Testis (tissue), 3 donors: Measurements from ENCODE around the gene CHML. TPM values are rescaled to one million over a fixed set of nuclear protein-coding genes. Genes with fewer than 3 reads are reported as not detected.

Experiments used
- DNase-seq: peaks from one replicate; pipeline ENCODE4 v3.0.0-alpha.2; 2019
- H3K27ac ChIP-seq, 2 donors: fragments of 200-600 bp; sonication (generic); one replicate each; pipeline ENCODE4 v1.5.1; 2019
- H3K27me3 ChIP-seq: fragments of 200-600 bp; sonication (generic); one replicate; pipeline ENCODE4 v1.5.1; 2019
- H3K36me3 ChIP-seq: fragments of 200-600 bp; sonication (generic); one replicate; pipeline ENCODE4 v1.5.1; 2017; ENCODE audit warnings: low read depth; ENCODE audit errors: missing control alignments
- H3K4me1 ChIP-seq: fragments of 200-600 bp; sonication (generic); one replicate; pipeline ENCODE4 v1.5.1; 2019
- H3K4me3 ChIP-seq, 2 donors: fragments of 200-600 bp; sonication (generic); one replicate each; pipeline ENCODE4 v1.5.1; 2017 to 2019
- H3K9me3 ChIP-seq: fragments of 200-600 bp; sonication (generic); one replicate; pipeline ENCODE4 v1.5.1; 2017
- CTCF ChIP-seq, 3 experiments: fragments of 450-650 bp in 2 of 3; fragments of 200-600 bp in 1 of 3; sonication (generic) in 1 of 3; IDR thresholded peaks; one replicate each; pipeline ENCODE4 v1.5.1; 2016 to 2019; ENCODE audit warnings: antibody characterized with exemption in 3 of 3, mild to moderate bottlenecking in 2 of 3, moderate library complexity in 1 of 3
- POLR2A ChIP-seq: fragments of 450-650 bp; IDR thresholded peaks from one replicate; pipeline ENCODE4 v1.6.1; 2017; ENCODE audit warnings: antibody characterized with exemption, mild to moderate bottlenecking, moderate library complexity
- WGBS, 2 donors: methylation state at CpG; one replicate each; pipeline ENCODE4 v1.1.5; 2018; 5-methylcytosine and 5-hydroxymethylcytosine counted together
- intact Hi-C: fragments of 100-400 bp; cut with DNase I; formaldehyde crosslinking; loops from one replicate; pipeline ENCODE4 v1.15.1; 2023; ENCODE audit warnings: low total_unique reads
- polyA plus RNA-seq: library from polyadenylated mRNA; stranded (reverse); fragments of 350-450 nt; fragmentation: Illumina TruSeq; extraction: RNeasy Lipid Tissue Mini Kit (QIAGEN cat#74804); gene quantifications from one replicate; pipeline ENCODE4 v1.2.3, GENCODE V29; 2014; ENCODE audit warnings: low read depth, low replicate concordance; ENCODE audit not compliant: insufficient read depth
- total RNA-seq, 2 donors: library from RNA; depleted of rRNA; stranded (reverse); fragments of >200 nt; gene quantifications; one replicate each; pipeline ENCODE4 v1.2.3, GENCODE V29; 2016

CHML gene
- total and polyA plus RNA-seq, 3 donors from 2014 or later = 5.8 to 26.2 (median 20.0) TPM

GRCh38 chr1:241603731-241604245 lies 36.4 kb downstream of the CHML start:
- H3K4me3 ChIP-seq = no peak overlapping the region
- H3K27ac ChIP-seq = no peak overlapping the region
- intact Hi-C loops = no loop called here
- H3K27me3 ChIP-seq = no peaks in the 10 kb centered on the region
- H3K9me3 ChIP-seq = no peaks in the 10 kb centered on the region
- H3K36me3 ChIP-seq = no peaks in the 10 kb centered on the region
- TF ChIP-seq CTCF (IDR thresholded peaks at IDR 0.05) (no peak), POLR2A (no peak)
- H3K4me1 ChIP-seq = no peaks in the 10 kb centered on the region
- 43 to 56% methylated on average over 3 of the region's 3 CpGs for WGBS, 2 donors
- peak; percentile 36 for DNase-seq

GRCh38 chr1:241600496-241600901 lies 39.7 kb downstream of the CHML start:
- 82 to 90% methylated on average over 2 of the region's 2 CpGs for WGBS, 2 donors
- no peak for TF ChIP-seq CTCF (IDR thresholded peaks at IDR 0.05)
- no peak for TF ChIP-seq POLR2A
- Histone ChIP-seq H3K27me3 (no peaks in the 10 kb centered on the region), H3K4me3 (no peak overlapping the region), H3K4me1 (no peaks in the 10 kb centered on the region), H3K27ac (no peak overlapping the region), H3K9me3 (no peaks in the 10 kb centered on the region), H3K36me3 (no peaks in the 10 kb centered on the region)
- intact Hi-C loops = no loop called here
- DNase-seq = no peak

- no peaks in the 10 kb centered on the region for H3K9me3 ChIP-seq
- H3K27ac ChIP-seq = no peak overlapping the region
- H3K4me3 ChIP-seq = no peak overlapping the region
- DNase-seq = no peak
- no peaks in the 10 kb centered on the region for H3K36me3 ChIP-seq
- no peak for TF ChIP-seq CTCF (IDR thresholded peaks at IDR 0.05)
- TF ChIP-seq POLR2A = no peak
- H3K4me1 ChIP-seq = no peaks in the 10 kb centered on the region
- intact Hi-C loops = no loop called here
- no peaks in the 10 kb centered on the region for H3K27me3 ChIP-seq
- WGBS, 2 donors = 84 to 87% methylated on average over 3 of the region's 3 CpGs
Measured at GRCh38 chr1:241598249-241598648, 41.9 kb downstream of the CHML start.

- DNase-seq = no peak
- H3K36me3 ChIP-seq = no peaks in the 10 kb centered on the region
- H3K27me3 ChIP-seq = no peaks in the 10 kb centered on the region
- no peak overlapping the region for H3K27ac ChIP-seq
- intact Hi-C loops = no loop called here
- WGBS, 2 donors = 76 to 77% methylated on average over 6 of the region's 6 CpGs
- H3K4me1 ChIP-seq = no peaks in the 10 kb centered on the region
- no peaks in the 10 kb centered on the region for H3K9me3 ChIP-seq
- TF ChIP-seq POLR2A (no peak), CTCF (IDR thresholded peaks at IDR 0.05) (no peak)
- H3K4me3 ChIP-seq = no peak overlapping the region
Measured at GRCh38 chr1:241596633-241597032, 43.5 kb downstream of the CHML start.

GRCh38 chr1:241593186-241593585 lies 47.0 kb downstream of the CHML start:
- Histone ChIP-seq H3K36me3 (no peaks in the 10 kb centered on the region), H3K9me3 (no peaks in the 10 kb centered on the region), H3K27me3 (no peaks in the 10 kb centered on the region), H3K4me3 (no peak overlapping the region), H3K4me1 (no peaks in the 10 kb centered on the region), H3K27ac (no peak overlapping the region)
- TF ChIP-seq CTCF (IDR thresholded peaks at IDR 0.05) = no peak
- TF ChIP-seq POLR2A = no peak
- no peak for DNase-seq
- 95 to 97% methylated on average over 1 of the region's 1 CpG for WGBS, 2 donors
- intact Hi-C loops = no loop called here
